HL-60 (cell line): ENCODE data around the gene RBM28.

Experiments used
- DNase-seq, 2 experiments: peaks; one replicate each; pipeline ENCODE4 v3.0.0-alpha.2; 2010 to 2020; ENCODE audit warnings: low read depth in 1 of 2, low spot score in 1 of 2
- H3K27ac ChIP-seq: fragments of 250-450 bp; sonication (Bioruptor Pico); replicated peaks from 2 replicates; pipeline ENCODE4 v1.5.1; 2020; ENCODE audit warnings: mild to moderate bottlenecking, moderate library complexity
- H3K27me3 ChIP-seq: fragments of 250-450 bp; sonication (Bioruptor Pico); 2 replicates; pipeline ENCODE4 v1.5.1; 2021; ENCODE audit warnings: mild to moderate bottlenecking, moderate library complexity; ENCODE audit not compliant: insufficient read depth, poor library complexity, severe bottlenecking
- H3K4me3 ChIP-seq: replicated peaks from 2 replicates; pipeline ENCODE4 v1.5.1; 2011; ENCODE audit warnings: mild to moderate bottlenecking, control low read depth, low read length; ENCODE audit not compliant: insufficient read depth
- CTCF ChIP-seq: IDR thresholded peaks from one replicate; pipeline ENCODE4 v1.5.1; 2011; ENCODE audit warnings: low read length, control low read depth, inconsistent platforms; ENCODE audit not compliant: insufficient read depth
- GABPA ChIP-seq: IDR thresholded peaks from 2 replicates; pipeline ENCODE4 v1.6.1; 2012; ENCODE audit warnings: low read depth
- POLR2AphosphoS5 ChIP-seq: IDR thresholded peaks from 2 replicates; pipeline ENCODE4 v1.6.1; 2012; ENCODE audit warnings: low read depth
- REST ChIP-seq: IDR thresholded peaks from 2 replicates; pipeline ENCODE4 v1.6.1; 2012; ENCODE audit warnings: low read depth; ENCODE audit not compliant: insufficient replicate concordance
- SPI1 ChIP-seq: IDR thresholded peaks from 2 replicates; pipeline ENCODE4 v1.6.1; 2012; ENCODE audit warnings: low read depth, mild to moderate bottlenecking, borderline replicate concordance

The RBM28 gene

DNA sequence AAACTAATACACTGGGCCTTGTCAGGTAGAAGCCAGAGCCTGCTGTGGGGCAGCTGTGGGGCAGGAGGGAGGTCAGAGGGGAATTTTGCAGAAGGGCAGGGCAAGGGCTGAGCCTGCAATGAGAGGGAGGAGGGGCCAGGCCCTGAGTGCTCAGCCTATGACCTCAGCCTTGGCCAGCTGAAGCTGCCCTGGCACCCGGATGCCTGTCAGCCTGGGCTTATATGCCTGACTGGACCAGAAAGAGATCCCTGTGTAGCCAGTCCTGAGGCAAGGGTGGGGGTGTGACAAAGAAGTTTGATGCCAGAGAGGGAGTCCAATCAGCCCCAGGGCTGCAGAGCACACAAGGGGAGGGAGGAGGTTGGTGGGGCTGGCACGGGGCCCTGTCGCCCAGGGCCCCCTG, 40.1 kb upstream of the RBM28 start:
- no peak for DNase-seq
- Histone ChIP-seq H3K27me3 (no peaks in the 10 kb centered on the region), H3K4me3 (no peak overlapping the region), H3K27ac (no peak overlapping the region)
- TF ChIP-seq SPI1: no peak
- TF ChIP-seq CTCF: no peak
- no peak for TF ChIP-seq POLR2AphosphoS5

- TF ChIP-seq CTCF (peak; percentile 21), GABPA (no peak), POLR2AphosphoS5 (no peak), REST (no peak), SPI1 (peak; percentile 56; the same call in 1 of the 2 replicates)
Measured at GRCh38 chr7:128381161-128381821, 37.6 kb upstream of the RBM28 start.

GRCh38 chr7:128380483-128381106, 36.9 kb upstream of the RBM28 start:
- H3K27ac ChIP-seq: no peak overlapping the region
- DNase-seq: no peak
- H3K27me3 ChIP-seq: no peaks in the 10 kb centered on the region
- TF ChIP-seq CTCF (no peak), SPI1 (no peak), POLR2AphosphoS5 (no peak), REST (no peak), GABPA (no peak)
- H3K4me3 ChIP-seq: no peak overlapping the region

More at GRCh38 chr7:128381161-128381821, 37.6 kb upstream of the RBM28 start:
- Histone ChIP-seq H3K27ac (no peak overlapping the region), H3K27me3 (no peaks in the 10 kb centered on the region), H3K4me3 (no peak overlapping the region)
- peak in 1 of 2 experiments; percentile 65 for DNase-seq
